ENCODE results near the gene RGL2.
"Not testable (repeated sequence)": the region's sequence is repeated elsewhere in the genome, so short reads cannot be mapped to it uniquely, and the experiment has no call there.

Gene RGL2

DNA sequence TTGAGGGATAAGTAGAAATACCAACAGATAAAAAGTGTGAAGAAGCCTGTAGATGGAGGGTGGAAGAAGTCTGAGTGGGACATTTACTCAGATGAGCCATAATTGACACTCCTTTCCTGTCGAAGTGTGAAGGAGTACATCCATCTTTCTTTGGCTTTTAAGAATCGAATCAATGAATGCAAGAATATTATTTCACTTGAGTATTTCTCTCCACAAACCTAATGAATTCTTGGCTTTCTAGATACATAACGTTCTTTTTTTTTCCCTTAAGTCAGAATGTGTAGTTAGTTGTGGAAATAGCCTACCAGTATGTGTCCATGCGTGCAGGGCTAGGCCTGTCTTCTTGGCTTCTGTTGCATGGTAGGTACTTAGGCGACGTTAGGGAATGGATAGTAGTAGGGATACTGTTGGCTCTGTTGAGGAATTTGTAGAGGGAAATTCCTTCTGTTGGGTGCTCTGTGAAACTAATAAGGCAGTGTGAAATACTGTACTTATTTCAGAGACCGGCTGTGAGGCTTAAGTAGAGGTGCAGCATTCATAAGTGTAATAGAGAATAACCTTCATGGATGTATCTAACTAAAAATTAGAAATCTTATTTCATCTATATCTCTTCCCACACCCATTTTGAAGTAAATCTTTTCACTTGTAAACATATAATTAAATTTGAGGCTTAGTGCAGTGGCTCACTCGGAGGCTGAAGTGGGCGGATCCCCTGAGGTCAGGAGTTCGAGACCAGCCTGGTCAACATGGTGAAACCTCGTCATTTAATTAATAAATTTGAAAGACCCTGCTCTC lies 25.4 kb downstream of the RGL2 start:
- no peak for DNase-seq

DNA sequence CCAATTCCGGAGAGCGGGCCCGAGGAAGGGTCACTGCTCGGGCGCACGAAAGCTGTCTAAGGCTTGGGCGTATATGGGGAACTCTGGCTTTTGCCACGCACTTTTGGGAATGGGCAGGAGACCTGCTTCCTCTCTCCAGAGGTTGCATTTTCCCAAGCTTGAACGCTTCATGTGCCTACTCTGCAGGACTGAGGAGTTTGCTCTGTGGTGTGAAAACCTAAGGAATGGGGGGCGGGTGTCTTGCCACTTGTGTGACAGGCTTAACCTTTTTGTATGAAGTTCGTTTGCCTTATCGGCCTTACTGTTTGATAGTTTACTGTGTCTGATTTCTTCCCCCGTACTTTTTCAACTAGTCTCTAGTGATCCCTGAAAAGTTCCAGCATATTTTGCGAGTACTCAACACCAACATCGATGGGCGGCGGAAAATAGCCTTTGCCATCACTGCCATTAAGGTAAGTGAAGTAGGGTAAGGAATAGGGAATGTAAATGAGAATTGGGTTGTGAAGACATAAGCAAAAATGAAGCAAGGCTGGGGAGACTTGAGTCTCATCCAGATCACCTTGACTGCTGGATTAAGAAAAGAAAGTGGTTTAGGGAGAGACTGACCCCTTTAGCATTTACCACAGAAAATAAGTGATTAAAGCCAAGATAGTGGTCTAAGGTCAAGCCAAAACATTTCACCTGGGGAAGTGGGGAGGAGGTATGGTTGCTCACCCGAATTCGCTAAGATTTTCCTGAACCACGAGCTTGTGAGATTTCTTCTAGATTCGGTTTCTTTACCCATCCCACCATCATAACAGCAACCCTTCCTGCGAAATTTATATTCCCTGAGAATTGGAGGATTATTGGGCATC lies 26.2 kb downstream of the RGL2 start:
- no peak for DNase-seq

GRCh38 chr6:33271468-33272274 lies 27.1 kb downstream of the RGL2 start, which contains the start of the genes RPS18 and VPS52:
Gene RPS18, plus strand, starts transcription at chr6:33272075. Its CDS starts 45 bp downstream, at chr6:33272120.
Gene VPS52, minus strand, starts transcription at chr6:33271876. Its CDS starts 201 bp downstream, at chr6:33271675.
- peak; percentile 91 for DNase-seq

DNA sequence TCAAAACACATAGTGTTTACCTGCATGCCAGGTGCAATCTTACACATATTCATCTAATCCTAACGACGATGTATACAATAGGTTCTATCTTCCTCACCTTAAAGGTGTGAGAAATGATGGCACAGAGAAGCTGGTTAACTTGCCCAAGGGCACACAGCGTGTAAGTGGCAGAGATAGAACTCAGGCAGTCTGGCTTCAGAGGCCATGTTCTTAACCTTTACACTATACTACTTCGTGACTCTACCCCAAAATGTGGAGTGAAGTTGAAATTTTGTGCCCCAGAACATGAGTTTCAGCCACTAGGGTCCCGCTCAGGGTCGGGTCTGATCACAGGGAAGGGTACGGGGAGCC lies 27.6 kb downstream of the RGL2 start:
- no peak for DNase-seq

- DNase-seq, result no peak
Measured at GRCh38 chr6:33264015-33264414, 34.7 kb downstream of the RGL2 start.

DNA sequence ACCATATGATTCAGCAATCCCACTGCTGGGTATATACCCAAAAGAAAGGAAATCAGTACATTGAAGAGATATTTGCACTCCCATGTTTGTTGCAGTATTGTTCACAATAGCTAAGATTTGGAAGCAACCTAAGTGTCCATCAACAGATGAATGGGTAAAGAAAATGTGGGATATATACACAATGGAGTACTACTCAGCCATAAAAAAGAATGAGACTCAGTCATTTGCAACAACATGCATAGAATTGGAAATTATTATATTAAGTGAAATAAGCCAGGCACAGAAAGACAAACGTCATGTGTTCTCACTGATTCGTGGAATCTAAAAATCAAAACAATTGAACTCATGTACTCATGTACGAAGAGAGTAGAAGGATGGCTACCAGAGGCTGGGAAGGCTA lies 36.3 kb downstream of the RGL2 start:
- not testable (repeated sequence) for DNase-seq

DNA sequence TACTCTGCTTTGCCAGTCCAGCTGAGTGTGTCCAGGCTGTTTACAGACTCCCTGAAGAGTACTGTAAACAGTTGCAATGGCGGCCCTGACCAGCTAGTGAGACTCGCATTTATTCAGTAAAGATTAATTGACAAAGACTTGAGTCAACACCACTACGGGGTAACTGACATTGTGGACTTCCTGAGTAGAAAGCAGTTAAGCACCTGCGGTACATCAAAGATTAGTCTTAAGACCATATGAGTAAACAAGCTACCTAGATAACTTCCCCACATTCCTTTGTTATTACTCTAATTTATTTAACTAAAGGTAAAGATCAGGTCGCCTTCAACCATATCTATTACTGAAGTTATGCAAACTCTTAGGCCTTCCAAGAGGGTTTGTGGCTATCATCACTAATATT lies 39.7 kb downstream of the RGL2 start:
- no peak for DNase-seq

GRCh38 chr6:33254591-33254990 lies 44.2 kb downstream of the RGL2 start:
- no peak for DNase-seq

DNA sequence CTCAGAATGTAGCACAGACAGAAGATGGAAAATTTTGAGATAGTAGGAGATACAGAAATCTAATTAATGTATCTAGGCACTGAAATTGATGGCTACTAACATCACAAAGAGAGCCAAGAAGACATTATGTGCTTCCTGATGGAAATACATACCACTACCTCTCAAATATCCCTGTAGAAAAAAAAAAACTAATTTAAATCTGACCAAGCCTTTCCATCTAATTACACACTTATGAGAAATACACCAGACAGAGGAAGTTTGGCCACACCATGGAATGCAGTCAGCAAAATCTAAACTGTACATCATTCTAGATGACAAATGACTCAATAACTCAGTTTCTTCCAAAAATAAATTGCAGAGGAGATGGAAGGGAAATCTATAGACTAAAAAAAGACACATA lies 46.0 kb downstream of the RGL2 start:
- DNase-seq, result no peak

GRCh38 chr6:33251395-33252012 lies 47.2 kb downstream of the RGL2 start:
- no peak for DNase-seq

DNA sequence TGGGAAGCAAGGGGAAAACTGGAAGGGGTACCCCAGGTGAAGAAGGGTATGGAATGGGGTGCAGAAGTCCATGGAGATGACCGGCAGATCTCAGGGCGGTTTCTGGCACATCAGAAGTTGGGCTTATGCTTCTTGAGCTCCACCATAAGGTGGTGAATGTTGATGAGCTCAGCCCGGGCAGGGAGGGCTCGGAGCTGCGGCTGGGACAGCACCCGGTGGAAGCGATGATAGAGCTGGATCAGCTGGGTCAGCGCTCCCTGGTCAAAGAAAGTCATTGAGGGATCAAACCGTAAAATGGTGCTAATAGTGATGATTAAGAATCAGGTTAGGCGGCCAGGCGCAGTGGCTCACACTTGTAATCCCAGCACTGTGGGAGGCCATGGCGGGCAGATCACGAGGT lies 48.0 kb downstream of the RGL2 start:
- DNase-seq, result no peak

GRCh38 chr6:33249732-33250630 lies 48.8 kb downstream of the RGL2 start:
- no peak for DNase-seq

DNA sequence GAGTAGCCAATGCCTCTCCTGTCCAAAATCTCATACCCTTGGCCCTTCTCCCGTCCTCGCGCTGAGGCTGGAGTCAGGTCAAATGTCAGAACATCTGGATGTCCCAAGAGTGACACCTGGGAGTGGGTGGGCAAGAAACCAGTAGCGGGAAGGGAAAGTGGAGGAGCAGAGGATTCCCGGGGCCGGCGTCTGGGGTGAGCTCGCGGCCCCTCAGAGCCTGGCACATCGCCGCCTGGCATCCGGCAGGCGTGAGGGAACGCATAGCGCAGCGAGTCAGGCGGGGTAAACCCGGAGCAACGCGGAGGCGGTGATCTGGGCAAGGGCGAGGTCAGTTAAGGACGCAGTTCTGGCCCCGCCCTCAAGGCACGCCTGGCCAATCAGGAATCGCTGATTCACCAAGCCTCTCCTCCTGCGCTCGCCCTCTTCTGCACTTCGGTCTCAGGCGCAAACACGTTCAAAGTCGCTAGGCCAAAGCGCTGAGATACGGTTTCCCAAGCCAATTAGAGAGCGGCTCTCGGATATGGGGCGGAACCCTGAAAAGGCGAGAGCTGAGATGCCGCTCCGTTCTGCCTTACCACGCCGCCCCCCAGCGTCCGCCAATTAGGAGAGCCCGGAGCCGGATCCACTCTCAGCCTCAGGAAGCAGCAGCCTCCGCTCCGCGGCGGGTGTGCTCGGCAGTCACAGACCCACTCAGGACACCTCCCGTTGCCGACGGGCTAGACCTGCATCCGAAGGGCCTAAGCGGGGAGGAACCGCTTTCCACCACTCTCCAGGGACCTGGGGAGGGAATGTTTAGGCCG lies 49.6 kb downstream of the RGL2 start:
- peak; percentile 97 for DNase-seq

- no peak for DNase-seq
Measured at GRCh38 chr6:33248643-33248931, 50.2 kb downstream of the RGL2 start.

GRCh38 chr6:33247977-33248642 lies 50.6 kb downstream of the RGL2 start:
- peak; percentile 23 for DNase-seq

DNA sequence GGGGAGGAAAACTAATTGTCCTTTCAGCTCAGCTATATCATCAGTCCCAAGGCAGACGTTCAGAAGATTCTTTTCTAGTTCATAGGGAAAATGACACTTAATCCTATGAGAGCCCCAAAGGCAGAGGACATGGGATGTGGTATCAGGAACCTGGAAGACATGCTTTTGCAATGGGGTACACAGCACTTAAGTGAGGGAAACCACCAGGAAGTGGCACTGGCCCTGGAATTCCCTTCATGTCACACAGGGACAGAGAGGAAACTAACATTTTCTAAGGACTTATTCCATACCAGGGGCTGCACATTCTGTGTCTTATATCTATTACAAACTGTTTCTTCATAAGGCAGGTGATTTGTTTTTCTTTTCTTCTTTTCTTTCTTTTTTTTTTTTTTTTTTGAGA lies 55.3 kb downstream of the RGL2 start:
- no peak for DNase-seq

GRCh38 chr6:33241968-33242367 lies 56.8 kb downstream of the RGL2 start:
- DNase-seq, result no peak

Measured in SIG-M5 (cell line).